Skin of body (tissue), 2 donors: Measurements from ENCODE around the gene ANKS4B. TPM values are rescaled to one million over a fixed set of nuclear protein-coding genes. Genes with fewer than 3 reads are reported as not detected.
"Not testable (repeated sequence)": the region's sequence is repeated elsewhere in the genome, so short reads cannot be mapped to it uniquely, and the experiment has no call there.

Source experiments
- DNase-seq: peaks from one replicate; lab custom pipeline; 2025; lab: John Stamatoyannopoulos, UW
- total RNA-seq: library from RNA; depleted of rRNA; stranded (reverse); fragments of >200 nt; gene quantifications from one replicate; pipeline ENCODE4 v1.2.3, GENCODE V29; 2014

Gene ANKS4B
- total RNA-seq, 1 donor from 2014 or later, result not detected

DNA sequence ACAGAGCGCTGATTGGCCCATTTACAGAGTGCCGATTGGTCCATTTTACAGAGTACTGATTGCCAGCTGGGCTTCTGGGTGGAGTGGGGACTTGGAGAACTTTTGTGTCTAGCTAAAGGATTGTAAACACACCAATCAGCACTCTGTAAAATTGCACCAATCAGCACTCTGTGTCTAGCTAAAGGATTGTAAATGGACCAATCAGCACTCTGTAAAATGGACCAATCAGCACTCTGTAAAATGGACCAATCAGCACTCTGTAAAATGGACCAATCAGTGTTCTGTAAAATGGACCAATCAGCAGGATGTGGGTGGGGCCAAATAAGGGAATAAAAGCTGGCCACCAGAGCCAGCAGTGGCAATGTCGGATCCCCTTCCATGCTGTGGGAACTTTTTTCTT, 56.3 kb downstream of the ANKS4B start:
- DNase-seq, result not testable (repeated sequence)

DNA sequence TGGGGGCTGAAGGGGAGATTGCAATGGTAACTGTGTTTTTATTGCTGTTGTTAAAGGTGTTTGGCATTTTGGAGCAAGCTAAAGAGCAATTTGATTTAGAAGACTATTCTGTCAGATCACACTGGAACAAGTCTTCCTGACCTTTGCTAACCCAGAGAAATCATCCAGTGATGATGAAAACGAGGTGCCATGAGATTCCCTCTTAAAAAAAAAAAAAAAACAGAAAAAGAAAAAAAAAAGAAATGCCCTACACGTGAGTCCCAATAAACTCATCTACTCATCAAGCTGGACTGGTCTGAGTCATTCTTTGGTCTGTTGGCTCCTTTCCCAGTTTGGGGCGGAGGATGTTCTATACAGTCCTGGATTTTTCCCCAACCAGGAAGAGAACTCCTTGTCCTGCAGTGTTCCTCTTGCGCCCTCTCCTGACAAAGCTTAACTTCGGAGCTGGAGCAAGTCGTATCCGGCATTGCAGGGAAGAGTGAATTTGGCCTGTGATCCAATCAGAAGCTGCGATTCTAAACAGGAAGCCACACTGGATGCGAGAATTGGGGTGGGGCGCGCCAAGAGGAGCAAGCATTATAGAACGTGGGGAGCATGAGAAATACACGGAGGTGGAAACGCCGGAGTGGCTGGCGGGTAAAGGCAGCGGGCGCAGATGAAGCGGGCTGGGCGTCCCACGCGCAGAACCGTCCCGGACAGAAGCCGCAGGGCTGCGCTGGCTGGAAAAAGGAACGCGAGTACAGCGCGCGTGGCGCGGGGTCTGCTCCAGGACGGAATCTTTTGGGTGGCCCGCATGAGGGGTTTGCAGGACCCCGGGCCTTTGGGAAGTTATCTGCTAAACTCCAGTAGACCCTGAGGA, 67.0 kb downstream of the ANKS4B start:
- DNase-seq, result peak; percentile 98

DNA sequence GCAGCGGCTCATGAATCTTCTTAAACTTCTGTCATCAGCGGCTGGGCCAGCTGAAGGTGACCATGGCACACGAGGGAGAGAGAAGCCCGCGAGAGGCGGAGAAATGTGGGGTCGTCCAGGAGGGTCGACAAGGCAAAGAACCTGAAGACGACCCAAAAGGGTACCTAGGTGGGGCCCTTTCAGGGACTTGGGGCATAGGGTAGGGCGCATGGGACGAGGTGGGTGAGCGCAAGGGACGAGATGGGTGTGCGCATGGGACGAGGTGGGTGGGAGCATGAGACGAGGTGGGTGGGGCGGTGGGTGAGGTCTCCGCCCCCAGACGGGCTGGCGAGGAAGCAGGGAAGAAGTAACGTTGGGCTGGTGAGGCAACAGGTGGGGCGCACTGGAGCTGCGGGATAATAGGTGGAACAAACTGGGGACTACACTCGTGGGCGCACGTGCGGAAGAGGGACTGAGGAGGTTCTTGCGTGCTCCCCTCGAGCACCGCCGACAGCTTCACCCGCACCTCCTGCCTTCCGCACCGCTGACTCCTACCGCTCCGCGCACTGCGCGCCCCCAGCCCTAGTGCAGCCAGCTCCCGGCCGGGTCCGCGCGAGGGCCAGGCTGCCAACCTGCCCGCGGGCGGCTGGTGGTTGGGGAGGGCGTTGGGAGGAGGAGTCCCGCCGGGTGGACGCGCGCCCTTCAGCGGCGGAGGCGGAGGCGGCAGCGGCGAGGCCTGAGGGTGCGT, 67.8 kb downstream of the ANKS4B start:
- no peak for DNase-seq

DNA sequence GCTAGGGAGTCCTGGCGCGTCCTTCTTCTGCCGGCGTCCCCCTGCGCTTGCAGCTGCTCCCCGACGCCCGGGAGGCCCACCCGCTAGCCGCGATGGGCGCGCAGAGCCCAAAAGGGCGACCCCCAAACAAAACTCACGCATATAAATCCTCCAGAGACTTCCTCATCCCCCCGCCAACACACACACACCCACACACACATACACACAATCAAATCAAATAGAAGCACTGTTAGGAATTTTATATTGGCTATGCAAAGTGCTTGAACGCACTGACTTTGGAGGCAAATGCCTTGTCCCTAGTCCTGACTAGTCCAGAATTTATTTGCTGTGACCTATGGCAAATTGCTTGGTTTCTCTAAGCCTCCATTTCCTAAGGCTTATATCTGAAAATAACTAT, 68.4 kb downstream of the ANKS4B start:
- no peak for DNase-seq

DNA sequence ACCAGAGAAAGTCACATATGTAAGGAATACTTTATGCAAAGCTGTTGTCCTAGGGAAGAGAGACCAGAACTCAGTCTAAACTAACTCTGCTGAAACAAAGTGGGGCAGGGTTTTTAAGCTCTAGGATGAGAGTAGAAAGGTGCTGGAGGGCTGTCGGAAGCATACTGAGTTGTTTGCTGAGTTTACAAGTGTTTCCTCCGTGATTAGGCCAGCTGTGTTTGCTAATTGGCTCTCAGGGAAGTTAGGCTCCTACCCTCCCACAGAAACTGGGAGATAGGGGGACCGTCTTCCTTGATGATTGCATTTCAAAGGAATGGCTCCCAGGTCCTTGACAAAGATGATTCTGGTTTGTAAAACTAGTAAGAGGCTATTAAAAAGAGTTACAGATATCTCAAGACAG, 69.0 kb downstream of the ANKS4B start:
- no peak for DNase-seq

DNA sequence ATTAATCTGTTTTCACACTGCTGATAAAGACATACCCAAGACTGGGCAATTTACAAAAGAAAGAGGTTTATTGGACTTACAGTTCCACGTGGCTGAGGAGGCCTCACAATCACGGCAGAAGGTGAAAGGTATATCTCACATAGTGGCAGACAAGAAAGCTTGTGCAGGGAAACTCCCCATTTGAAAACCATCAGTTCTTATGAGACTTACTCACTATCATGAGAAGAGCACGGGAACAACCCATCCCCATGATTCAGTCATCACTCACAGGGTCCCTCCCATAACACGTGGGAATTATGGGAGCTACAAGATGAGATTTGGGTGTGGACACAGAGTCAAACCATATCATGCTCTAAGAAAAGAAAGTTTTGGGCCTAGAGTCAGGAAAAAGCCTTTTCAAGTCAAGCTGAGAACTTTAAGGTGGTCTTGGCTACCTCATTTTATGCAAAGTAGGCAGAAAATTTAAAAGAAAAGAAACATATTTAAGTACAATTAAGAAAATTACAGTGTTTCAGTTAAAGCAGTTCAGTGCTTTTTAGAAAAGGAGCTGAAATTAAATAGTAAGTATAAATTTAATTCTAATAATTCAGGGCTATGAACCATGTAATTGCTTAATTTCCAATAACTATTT, 69.5 kb downstream of the ANKS4B start:
- no peak for DNase-seq

Other genes starting within 250 kb of the ANKS4B start
- 0.10 TPM for gene DNAH3, start 82.9 kb upstream of the ANKS4B start, total RNA-seq
- 64.5 TPM for gene LDAF1, start 75.0 kb upstream of the ANKS4B start, total RNA-seq
- 0.69 TPM for gene ZP2, start 22.1 kb upstream of the ANKS4B start, total RNA-seq
- 3.2 TPM for gene CRYM, start 44.6 kb downstream of the ANKS4B start, total RNA-seq